NCI-H748 treated with DMSO at 0.1 percent for 48 hours (cell line): ENCODE results near the gene FZD1.

Source experiments
- DNase-seq: peaks from one replicate; lab custom pipeline; 2025; lab: John Stamatoyannopoulos, UW

The FZD1 gene

GRCh38 chr7:91264046-91264923 is at the start of gene FZD1:
Gene FZD1 (plus strand): TSS chr7:91264433. CDS start chr7:91264881, 448 bp downstream.
- peak; percentile 96 for DNase-seq

- no peak for DNase-seq
These were observed 37.8 kb upstream of the FZD1 start for GRCh38 chr7:91226411-91226810.

GRCh38 chr7:91228327-91228726 is 35.9 kb upstream of the FZD1 start:
- no peak for DNase-seq

GRCh38 chr7:91228927-91229558 is 35.2 kb upstream of the FZD1 start:
- no peak for DNase-seq

GRCh38 chr7:91230100-91230499 is 34.1 kb upstream of the FZD1 start:
- DNase-seq = no peak

- no peak for DNase-seq
These were observed 33.7 kb upstream of the FZD1 start for GRCh38 chr7:91230503-91230902.

GRCh38 chr7:91233212-91233611 is 31.0 kb upstream of the FZD1 start:
- no peak for DNase-seq

GRCh38 chr7:91235211-91235832 is 28.9 kb upstream of the FZD1 start:
- DNase-seq = no peak

- no peak for DNase-seq
These were observed 25.0 kb upstream of the FZD1 start for GRCh38 chr7:91239171-91239604.

- DNase-seq = no peak
These were observed 24.5 kb upstream of the FZD1 start for GRCh38 chr7:91239772-91240171.

GRCh38 chr7:91240376-91240941 is 23.8 kb upstream of the FZD1 start:
- DNase-seq = no peak

- DNase-seq = no peak
These were observed 22.0 kb upstream of the FZD1 start for GRCh38 chr7:91242097-91242844.

GRCh38 chr7:91243591-91244301 is 20.5 kb upstream of the FZD1 start:
- DNase-seq = no peak

GRCh38 chr7:91247500-91247899 is 16.7 kb upstream of the FZD1 start:
- DNase-seq = no peak

GRCh38 chr7:91248996-91249395 is 15.2 kb upstream of the FZD1 start:
- no peak for DNase-seq

GRCh38 chr7:91249506-91250233 is 14.6 kb upstream of the FZD1 start:
- DNase-seq = no peak

- no peak for DNase-seq
These were observed 13.5 kb upstream of the FZD1 start for GRCh38 chr7:91250706-91251105.

- DNase-seq = no peak
These were observed 12.4 kb upstream of the FZD1 start for GRCh38 chr7:91251877-91252276.

GRCh38 chr7:91263384-91264045 is 718 bp upstream of the FZD1 start:
- peak; percentile 74 for DNase-seq
